HG03457 (cell line): ENCODE measurements around the gene DLD.

Experiments used
- ATAC-seq: cut with Tn5 transposase; IDR thresholded peaks from one replicate; pipeline ENCODE4 v1.9.1; 2021; ENCODE audit warnings: moderate number of reproducible peaks; ENCODE audit not compliant: unreplicated experiment

The DLD gene

DNA sequence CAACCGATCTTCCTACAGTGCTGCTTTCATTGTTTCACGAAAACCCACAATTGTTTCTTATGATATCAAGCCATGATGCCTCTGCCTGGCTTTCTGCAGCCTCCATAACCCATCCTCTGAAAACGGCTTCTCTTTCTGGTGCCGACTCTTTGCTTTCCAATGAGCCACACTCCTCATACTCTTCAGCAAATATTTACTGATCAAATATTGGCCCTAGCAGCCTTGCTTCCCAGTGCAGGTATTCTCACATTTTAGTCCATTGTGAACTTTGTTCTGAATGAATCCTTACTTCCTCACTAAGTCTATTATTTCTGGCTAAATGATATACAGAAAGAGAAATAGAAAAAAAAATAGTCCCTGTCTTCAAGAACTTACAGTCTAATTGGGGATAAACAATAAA lies 76.4 kb downstream of the DLD start:
- ATAC-seq = no peak

DNA sequence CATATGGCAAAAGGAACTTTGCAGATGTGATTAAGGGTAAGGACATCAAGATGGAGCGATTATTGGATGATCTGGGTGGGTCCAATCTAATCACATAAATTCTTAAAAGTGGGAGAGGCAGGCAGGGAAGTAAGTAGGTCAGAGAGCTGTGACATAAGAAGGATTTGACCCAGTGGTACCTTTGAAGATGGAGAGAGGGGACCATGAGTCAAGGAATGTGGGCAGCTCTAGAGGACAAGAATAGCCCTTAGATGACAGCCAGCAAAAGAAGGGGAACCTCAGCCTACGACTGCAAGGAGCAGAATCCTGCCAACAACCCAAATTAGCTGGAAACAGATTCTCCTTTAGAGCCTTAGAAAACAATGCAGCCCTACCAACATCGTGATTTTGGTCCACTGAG lies 77.5 kb downstream of the DLD start:
- ATAC-seq = no peak

DNA sequence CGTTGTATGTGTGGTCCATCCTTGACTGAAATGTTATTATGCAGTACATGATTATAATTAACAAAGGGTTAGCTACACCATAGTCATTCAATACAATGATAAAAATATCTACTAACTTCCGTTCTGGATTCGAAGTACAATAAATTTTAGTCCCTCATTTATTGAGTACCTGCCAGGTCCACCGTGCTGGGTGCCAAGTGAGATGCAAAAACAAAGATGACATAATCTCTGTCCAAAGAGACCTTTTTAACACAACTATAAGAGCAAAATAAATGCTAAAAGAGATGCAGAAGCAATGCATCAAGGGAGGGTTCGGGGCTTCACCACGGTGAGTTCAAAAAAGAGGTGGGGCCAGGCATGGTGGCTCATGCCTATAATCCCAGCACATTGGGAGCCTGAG lies 78.9 kb downstream of the DLD start:
- ATAC-seq = no peak
